HG02763 (cell line): ENCODE data around the gene RPGRIP1L.

Experiments
- ATAC-seq: cut with Tn5 transposase; IDR thresholded peaks from one replicate; pipeline ENCODE4 v1.9.1; 2021; ENCODE audit warnings: mild to moderate bottlenecking, moderate library complexity; ENCODE audit not compliant: unreplicated experiment

The RPGRIP1L gene

DNA sequence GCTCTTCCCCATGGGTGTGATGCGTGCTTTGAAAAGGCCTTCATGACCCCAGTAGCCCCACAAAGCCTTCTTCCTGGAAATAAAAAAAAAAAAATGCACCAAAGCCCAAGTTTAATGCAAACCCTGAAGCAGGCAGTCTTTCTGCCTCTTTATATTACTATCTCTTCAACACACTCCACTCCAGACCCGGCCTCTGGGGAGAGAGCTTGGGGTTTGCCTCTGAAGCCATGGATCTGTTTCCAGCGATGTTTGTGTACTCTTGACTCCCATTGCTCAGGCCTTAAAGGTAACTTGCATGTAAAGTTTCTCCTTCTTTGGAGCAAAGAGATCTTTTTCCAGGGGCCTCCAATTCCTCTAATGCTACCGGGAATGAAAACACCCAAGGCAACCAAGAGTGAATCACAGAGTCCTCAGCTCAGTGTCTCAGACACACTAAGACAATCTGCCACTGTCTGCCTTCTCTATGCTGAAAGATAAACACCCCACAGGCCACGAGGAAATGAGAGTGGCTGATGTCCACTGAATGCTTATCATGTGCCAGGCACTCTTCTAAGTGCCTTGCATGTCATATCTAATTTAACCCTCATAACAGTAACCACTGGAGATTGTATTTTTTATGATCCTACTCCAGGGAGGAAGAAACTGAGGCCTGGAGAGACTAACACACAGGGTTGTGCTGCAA lies 144.2 kb downstream of the RPGRIP1L start:
- ATAC-seq: no peak

DNA sequence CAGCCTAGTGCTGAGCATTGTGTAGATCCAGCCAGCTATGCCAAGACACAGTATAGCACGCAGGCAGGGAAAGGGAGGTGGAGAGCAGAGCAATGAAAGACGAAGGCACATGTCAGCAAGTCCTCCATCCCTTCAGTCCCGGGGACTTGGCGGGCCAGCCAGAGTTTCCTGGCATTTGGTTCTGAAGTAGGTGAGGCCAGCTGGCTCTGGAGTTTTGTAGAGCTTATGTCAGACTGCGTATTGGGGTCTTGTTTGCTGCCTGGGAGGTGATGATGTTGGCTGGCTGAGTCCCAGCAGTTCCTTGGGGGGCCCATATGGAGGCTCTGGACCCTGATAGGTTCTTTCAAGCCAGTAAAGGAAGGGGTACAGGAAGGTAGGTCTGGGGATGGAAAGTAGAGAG lies 144.9 kb downstream of the RPGRIP1L start:
- ATAC-seq: no peak

DNA sequence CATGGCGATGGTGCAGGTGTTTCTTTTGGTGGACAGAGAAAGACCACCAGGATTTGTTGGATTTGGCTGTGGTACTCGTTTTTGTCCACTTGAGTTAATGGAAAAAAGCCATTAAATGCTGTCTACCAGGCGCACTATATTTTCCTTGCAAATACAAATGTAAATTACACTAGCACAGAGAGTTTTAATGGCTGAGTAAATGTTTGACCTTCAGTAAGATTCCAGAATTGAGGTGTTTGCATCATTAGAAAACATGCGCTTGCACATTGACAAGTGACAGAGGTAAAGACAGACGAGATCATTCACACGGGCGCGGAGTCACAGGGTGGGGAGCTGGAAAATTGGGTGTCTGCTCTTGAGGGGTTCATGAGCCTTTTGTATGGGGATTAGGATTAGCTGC lies 147.1 kb downstream of the RPGRIP1L start:
- ATAC-seq: no peak

DNA sequence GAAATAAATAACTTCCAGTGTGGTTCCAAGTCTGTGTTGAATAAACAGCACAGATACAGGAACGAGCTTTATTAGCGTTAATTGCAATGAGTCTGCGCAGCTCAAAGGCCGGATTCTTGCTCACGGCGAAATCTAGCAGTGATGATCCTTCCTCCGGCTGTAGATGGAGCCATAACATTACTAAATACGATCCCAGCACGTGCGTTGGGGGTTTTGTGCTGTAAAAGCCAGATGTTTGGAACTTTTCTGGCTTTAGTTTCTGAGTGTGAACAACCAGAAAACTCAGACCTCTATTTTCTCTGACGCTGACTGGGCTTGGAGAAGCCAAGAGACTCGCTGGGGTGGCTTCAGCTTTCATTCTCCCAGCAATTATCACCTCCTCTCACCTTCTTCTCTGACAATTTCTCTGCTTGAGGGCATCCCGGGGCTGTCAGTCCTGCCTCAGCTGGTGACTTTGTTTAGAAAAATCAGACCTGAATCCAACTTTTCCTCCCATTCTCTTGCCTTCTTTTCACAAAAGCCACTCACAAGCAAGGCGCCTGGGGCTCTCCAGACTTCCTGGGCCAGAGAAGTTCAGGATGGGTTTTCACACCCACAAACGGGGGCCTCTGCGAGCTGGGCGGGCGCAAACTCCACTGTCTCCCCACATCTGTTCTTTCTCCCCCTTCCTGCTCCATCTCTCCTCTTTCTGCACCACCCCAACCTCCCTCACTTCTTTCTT lies 153.5 kb downstream of the RPGRIP1L start:
- ATAC-seq: peak; percentile 71
